ENCODE results near the gene RDX. TPM values are rescaled to one million over a fixed set of nuclear protein-coding genes. Genes with fewer than 3 reads are reported as not detected.
"Not testable (repeated sequence)": the region's sequence is repeated elsewhere in the genome, so short reads cannot be mapped to it uniquely, and the experiment has no call there.

The RDX gene
- total and polyA plus RNA-seq, 10 of the 15 experiments (the other 5 are each of a cell fraction or from before 2014, with no cell fraction given) = 24.6 to 62.2 (median 47.8) TPM

GRCh38 chr11:110283862-110284261 is 12.6 kb downstream of the RDX start (continued):
- TF ChIP-seq MEF2A (IDR thresholded peaks at IDR 0.05; ENCODE audit: insufficient read depth, low read depth, low read length) = no peak
- TF ChIP-seq GATAD2B (conservative IDR thresholded peaks at IDR 0.05; ENCODE audit: low read depth) = no peak
- TF ChIP-seq CEBPZ (IDR thresholded peaks at IDR 0.05; ENCODE audit: low read depth, low read length) = no peak
- TF ChIP-seq TCF7 (IDR thresholded peaks at IDR 0.05; ENCODE audit: borderline replicate concordance) = no peak
- TF ChIP-seq RCOR1 (conservative IDR thresholded peaks at IDR 0.05; ENCODE audit: low read depth, low read length) = no peak
- no peak for TF ChIP-seq DPF2 (IDR thresholded peaks at IDR 0.05)
- no peak for TF ChIP-seq NRF1 (conservative IDR thresholded peaks at IDR 0.05; ENCODE audit: low read depth, low read length)
- TF ChIP-seq SUPT20H (IDR thresholded peaks at IDR 0.05; ENCODE audit: borderline replicate concordance, control insufficient read depth, low read depth, low read length) = no peak
- TF ChIP-seq E2F8 (IDR thresholded peaks at IDR 0.05; ENCODE audit: low read depth, partially characterized antibody) = no peak
- TF ChIP-seq USF1 (IDR thresholded peaks at IDR 0.05; ENCODE audit: borderline replicate concordance, extremely low read length, insufficient read depth, low read depth, low read length) = no peak

GRCh38 chr11:110280595-110280994 is 15.8 kb downstream of the RDX start:
- H3K27me3 ChIP-seq (replicated peaks in 1 of 2; ENCODE audit: control insufficient read depth in 2 of 2, insufficient read depth in 2 of 2, low read length in 1 of 2); DNase-seq (ENCODE audit: low read depth, low spot score); in situ Hi-C loops (cut with MboI); POLR2A ChIA-PET; H4K20me1 ChIP-seq (ENCODE audit: control insufficient read depth, insufficient read depth); BruUV-seq (replicated peaks); H3K9ac ChIP-seq (ENCODE audit: control insufficient read depth, insufficient read depth, low read length); H3K4me2 ChIP-seq (ENCODE audit: control insufficient read depth, insufficient read depth); H3K9me3 ChIP-seq (replicated peaks; ENCODE audit: control insufficient read depth, insufficient read depth, low read length); H3K27ac ChIP-seq (ENCODE audit: control insufficient read depth, insufficient read depth); H2AFZ ChIP-seq (ENCODE audit: control insufficient read depth, low read depth, low read length); FAIRE-seq; H3K4me1 ChIP-seq (ENCODE audit: control insufficient read depth, insufficient read depth, low read length); H3K4me3 ChIP-seq: not testable (repeated sequence)
- Histone ChIP-seq H3K79me2 (ENCODE audit: control insufficient read depth, insufficient read depth, low read length) (peaks cover 69% of the 10 kb centered on the region), H3K36me3 (ENCODE audit: control insufficient read depth in 2 of 2, insufficient read depth in 2 of 2, low read length in 1 of 2) (peaks cover 1 to 12% of the 10 kb centered on the region in 2 experiments; a peak in 3 of 4 replicates)
- ChIA-PET CTCF (interaction anchor here (0.8 to 3.3 kb wide), 5 partner anchors 13 to 154 kb away, joined by 3 to 13 read pairs (median 3); no protein-coding TSS in a partner anchor), RAD21 (ENCODE audit: unreplicated experiment) (interaction anchor here (1.1 to 1.4 kb wide), 2 partner anchors 12 to 79 kb away, joined by 3 read pairs; no protein-coding TSS in a partner anchor), SMC1A (ENCODE audit: uncharacterized antibody, unreplicated experiment) (interaction anchor here (0.5 to 1.1 kb wide), 8 partner anchors 8 to 1083 kb away, joined by 3 to 4 read pairs (median 3); no protein-coding TSS in a partner anchor)
- WGBS (ENCODE audit: insufficient coverage, insufficient replicate concordance, low lambda C conversion rate, missing lambda C conversion rate) = 96% methylated on average over 4 of the region's 4 CpGs
- peak; percentile 16; the same call in 2 of the 3 replicates for ATAC-seq
- intact Hi-C loops (cut with micrococcal nuclease; ENCODE audit: unreplicated experiment) = loop anchor here (10.0 kb wide), 1 partner anchor 1494 kb away; no protein-coding TSS in a partner anchor
